Motor neuron (in vitro differentiated cells): ENCODE measurements around the gene LILRA1. TPM values are rescaled to one million over a fixed set of nuclear protein-coding genes. Genes with fewer than 3 reads are reported as not detected.
"Not testable (repeated sequence)": the region's sequence is repeated elsewhere in the genome, so short reads cannot be mapped to it uniquely, and the experiment has no call there.

Experiments
- ATAC-seq, 8 experiments: fragments of 200-7000 bp; cut with Tn5 transposase; replicated peaks in 6 of 8; 2 replicates each; pipeline ENCODE4 v1.8.0; 2021; ENCODE audit warnings: mild to moderate bottlenecking in 8 of 8, moderate library complexity in 8 of 8
- H3K27ac ChIP-seq, 2 donors: fragments of 250-450 bp; sonication (Bioruptor Pico); 2 replicates each; pipeline ENCODE4 v1.9.0; 2021; ENCODE audit warnings: antibody characterized with exemption in 2 of 2, mild to moderate bottlenecking in 2 of 2, moderate library complexity in 1 of 2
- H3K4me1 ChIP-seq, 2 donors: fragments of 250-450 bp; sonication (Bioruptor Pico); replicated peaks in 1 of 2; 2 replicates each; pipeline ENCODE4 v1.6.1; 2021; ENCODE audit warnings: antibody characterized with exemption in 2 of 2, mild to moderate bottlenecking in 2 of 2, moderate library complexity in 1 of 2
- H3K4me3 ChIP-seq, 5 donors: fragments of 250-450 bp; sonication (Bioruptor Pico); 2 replicates each; pipeline ENCODE4 v1.9.0; 2021; ENCODE audit warnings: antibody characterized with exemption in 5 of 5, mild to moderate bottlenecking in 5 of 5, moderate library complexity in 4 of 5
- WGBS, 10 experiments: fragments of 450-650 bp; shearing (Covaris generic); methylation state at CpG; one replicate each; pipeline ENCODE4 v1.0.0; 2022; 5-methylcytosine and 5-hydroxymethylcytosine counted together
- in situ Hi-C, 9 experiments: fragments of 400-800 bp; cut with MboI; loops; one replicate each; pipeline ENCODE4 v1.15.0; 2021; ENCODE audit warnings: low sequenced_read_pairs in 9 of 9, low pct_unique_long_range_greater_than_20kb in 2 of 9; ENCODE audit not compliant: unreplicated experiment in 9 of 9
- total RNA-seq, 8 experiments: library from RNA; unstranded; fragments of 300-600 nt; gene quantifications; 2 replicates each; pipeline versions ENCODE4 v1.2.3 to v1.2.4, GENCODE V29; 2022

LILRA1 gene
- total RNA-seq, 8 experiments from 2014 or later: 0.09 to 0.43 (median 0.20) TPM; not detected in 3

DNA sequence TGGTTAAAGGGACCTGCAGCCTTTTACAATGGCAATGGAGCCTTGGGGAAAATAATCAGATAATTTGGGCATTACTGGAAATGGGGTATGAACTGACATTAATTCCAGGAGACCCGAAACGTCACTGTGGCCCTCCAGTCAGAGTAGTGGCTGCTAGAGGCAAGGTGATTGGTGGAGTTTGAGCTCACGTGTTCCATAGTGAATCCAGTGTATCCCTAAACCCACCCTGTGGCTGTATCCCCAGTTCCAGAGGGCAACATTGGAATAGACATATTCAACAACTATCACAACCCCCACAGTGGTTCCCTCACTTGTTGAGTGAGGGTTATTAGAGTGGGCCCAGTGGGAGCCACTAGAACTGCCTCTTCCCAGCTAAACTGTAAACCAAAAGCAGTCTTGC lies 23.1 kb upstream of the LILRA1 start:
- in situ Hi-C loops: no loop called here
- ATAC-seq: no peak

DNA sequence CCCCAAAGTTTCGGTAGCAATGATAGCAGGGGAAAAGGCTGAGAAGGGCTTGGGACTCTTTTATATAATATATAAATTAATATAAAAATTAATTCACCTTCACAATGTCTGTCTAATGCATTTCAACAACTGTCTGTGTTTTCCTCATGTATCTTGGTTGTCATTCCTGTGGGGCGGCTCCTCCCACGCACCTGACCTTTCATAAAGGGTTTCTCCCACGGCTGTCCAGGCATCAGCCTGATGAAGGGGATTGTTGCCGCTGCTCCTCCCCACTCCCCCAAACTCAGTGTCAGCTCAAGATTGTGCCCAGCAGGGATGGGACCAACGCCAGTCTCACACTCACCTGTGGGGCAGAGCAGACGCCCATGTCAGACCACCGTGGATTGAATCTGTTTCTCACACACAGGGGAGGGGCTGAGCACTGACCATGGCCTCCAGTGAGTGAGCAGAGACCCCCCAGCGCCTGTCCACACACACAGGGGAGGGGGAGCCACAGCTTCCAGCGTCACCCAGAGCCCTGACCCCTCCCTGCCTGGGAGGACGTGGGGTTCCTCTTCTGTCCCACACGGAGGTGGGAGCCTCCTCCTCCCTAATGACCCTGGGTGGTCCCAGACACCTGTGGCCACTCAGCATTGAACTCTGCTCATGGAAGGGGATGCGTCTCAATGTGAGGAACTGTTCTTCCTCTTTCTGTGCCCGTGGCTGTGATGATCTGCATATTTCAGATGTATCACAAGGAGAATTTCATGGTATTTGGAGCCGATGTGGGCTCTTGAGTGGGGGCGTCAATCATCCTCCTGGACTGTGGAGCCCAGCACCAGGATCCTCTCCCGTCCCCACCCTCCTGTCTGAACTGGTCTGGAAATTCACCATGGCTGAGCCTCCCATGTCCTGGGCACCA lies 21.5 kb upstream of the LILRA1 start:
- ATAC-seq: not testable (repeated sequence)
- WGBS, 10 experiments: 4 to 88% (median 25%) methylated on average over 1 to 6 of the region's 17 CpGs; no CpG with 5 or more reads in 2 of the 10 experiments

More for the DNA sequence above, 23.1 kb upstream of the LILRA1 start:
- 0 to 65% (median 0%) methylated on average over 1 to 3 of the region's 3 CpGs; no CpG with 5 or more reads in 3 of the 10 experiments for WGBS, 10 experiments
- no peak overlapping the region for H3K4me3 ChIP-seq
- no peaks in the 10 kb centered on the region for H3K4me1 ChIP-seq
- no peak overlapping the region for H3K27ac ChIP-seq

DNA sequence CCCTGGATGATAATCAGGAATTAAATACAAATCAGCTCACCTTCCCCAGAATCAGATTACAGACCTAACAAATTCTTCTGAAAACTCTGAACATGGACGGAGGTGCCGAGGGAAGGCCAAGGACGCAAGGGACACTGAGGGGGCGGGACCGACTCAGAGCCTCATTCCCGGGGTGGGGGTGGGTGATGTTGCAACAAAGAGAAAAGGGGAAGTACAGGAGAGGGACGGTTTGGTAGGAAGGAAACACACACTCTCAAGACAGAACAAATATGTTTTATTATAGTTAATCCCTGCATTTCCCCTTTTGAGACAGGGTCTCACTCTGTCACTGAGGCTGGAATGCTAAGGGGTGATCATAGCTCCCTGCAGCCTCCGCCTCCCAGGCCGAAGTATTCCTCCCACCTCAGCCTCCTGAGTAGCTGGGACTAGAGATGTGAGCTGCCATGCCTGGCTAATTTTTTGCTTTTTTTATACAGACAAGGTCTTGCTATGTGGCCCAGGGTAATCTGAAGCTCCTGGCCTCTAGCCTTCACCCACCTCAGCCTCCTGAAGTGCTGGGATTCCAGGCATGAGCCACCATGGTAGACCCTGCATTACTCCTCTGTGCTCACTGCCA lies 20.6 kb upstream of the LILRA1 start:
- H3K4me3 ChIP-seq: no peak overlapping the region
- no peak for ATAC-seq
- WGBS, 10 experiments: no CpG with 5 or more reads among the region's 9 CpGs
- no peaks in the 10 kb centered on the region for H3K4me1 ChIP-seq
- no peak overlapping the region for H3K27ac ChIP-seq
- in situ Hi-C loops: no loop called here

More for the DNA sequence above, 21.5 kb upstream of the LILRA1 start:
- in situ Hi-C loops, H3K4me1 ChIP-seq, H3K27ac ChIP-seq, H3K4me3 ChIP-seq: not testable (repeated sequence)

- Histone ChIP-seq H3K27ac (no peak within 1 kb of the TSS), H3K4me3 (no peak within 1 kb of the TSS), H3K4me1 (no peaks in the 10 kb centered on the region)
- WGBS, 10 experiments: 11 to 60% (median 20%) methylated on average over 1 to 4 of the region's 10 CpGs; no CpG with 5 or more reads in 5 of the 10 experiments
- no peak for ATAC-seq
- in situ Hi-C loops: no loop called here
Observed at GRCh38 chr19:54573330-54573872, 20.0 kb upstream of the LILRA1 start, which contains the start of gene LILRA2. LILRA2 (plus strand) TSS chr19:54573790; CDS start chr19:54573879, 89 bp downstream.

DNA sequence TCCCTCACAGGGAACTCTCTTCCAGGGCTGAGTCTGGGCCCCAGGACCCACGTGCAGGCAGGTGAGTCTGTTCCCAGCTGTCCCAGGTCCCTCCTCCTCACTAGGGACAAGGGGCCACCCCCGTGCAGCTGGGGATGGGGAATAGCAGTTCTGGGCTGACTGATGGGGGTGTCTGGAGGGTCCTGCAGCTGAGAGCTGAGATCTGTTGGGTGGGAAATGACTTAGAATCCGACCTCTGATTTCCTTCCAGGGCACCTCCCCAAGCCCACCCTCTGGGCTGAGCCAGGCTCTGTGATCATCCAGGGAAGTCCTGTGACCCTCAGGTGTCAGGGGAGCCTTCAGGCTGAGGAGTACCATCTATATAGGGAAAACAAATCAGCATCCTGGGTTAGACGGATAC lies 19.4 kb upstream of the LILRA1 start:
- no peak overlapping the region for H3K4me3 ChIP-seq
- H3K4me1 ChIP-seq: no peaks in the 10 kb centered on the region
- no peak overlapping the region for H3K27ac ChIP-seq
- 0 to 80% (median 16%) methylated on average over 1 to 4 of the region's 4 CpGs; no CpG with 5 or more reads in 7 of the 10 experiments for WGBS, 10 experiments
- in situ Hi-C loops: no loop called here
- ATAC-seq: no peak

GRCh38 chr19:54574527-54575056 lies 18.8 kb upstream of the LILRA1 start:
- ATAC-seq: no peak
- H3K27ac ChIP-seq: no peak overlapping the region
- no peaks in the 10 kb centered on the region for H3K4me1 ChIP-seq
- H3K4me3 ChIP-seq: no peak overlapping the region
- 20 to 40% methylated on average over 1 to 3 of the region's 12 CpGs; no CpG with 5 or more reads in 8 of the 10 experiments for WGBS, 10 experiments
- in situ Hi-C loops: no loop called here

- H3K27ac ChIP-seq, ATAC-seq, in situ Hi-C loops, H3K4me1 ChIP-seq, H3K4me3 ChIP-seq: not testable (repeated sequence)
- WGBS, 10 experiments: 0 to 8% methylated on average over 1 to 4 of the region's 9 CpGs; no CpG with 5 or more reads in 8 of the 10 experiments
Observed at GRCh38 chr19:54575205-54575604, 18.2 kb upstream of the LILRA1 start.

DNA sequence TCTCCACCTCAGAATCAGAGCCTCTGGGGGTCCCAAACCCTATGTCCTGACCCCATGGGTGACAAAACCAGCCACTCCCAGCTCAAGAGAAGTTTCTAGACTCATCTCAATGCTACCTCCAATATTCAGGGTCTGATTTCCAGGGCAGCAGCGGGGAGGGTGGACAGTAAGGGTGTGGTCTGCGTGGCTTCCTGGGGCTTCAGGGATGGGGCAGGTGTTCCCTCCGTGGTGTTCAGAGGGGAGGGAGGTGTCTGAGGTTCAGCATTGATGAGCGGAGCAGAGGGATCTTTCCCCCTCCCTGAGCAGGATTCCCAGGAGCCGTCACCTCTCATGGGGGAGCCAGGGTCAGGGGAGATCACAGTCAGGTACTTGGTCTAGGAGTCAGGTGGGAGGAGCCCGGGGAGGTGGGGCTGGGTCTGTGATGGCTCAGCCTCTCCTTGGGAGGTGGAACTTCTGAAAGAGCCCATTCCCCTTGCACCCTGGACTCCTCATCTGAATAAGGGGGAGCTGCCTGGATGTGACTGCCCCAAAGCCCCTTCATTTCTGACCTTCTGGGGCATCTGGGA lies 16.9 kb upstream of the LILRA1 start:
- Histone ChIP-seq H3K27ac (no peak overlapping the region), H3K4me3 (no peak overlapping the region), H3K4me1 (no peaks in the 10 kb centered on the region)
- 0 to 45% (median 37%) methylated on average over 1 to 3 of the region's 6 CpGs; no CpG with 5 or more reads in 6 of the 10 experiments for WGBS, 10 experiments
- in situ Hi-C loops: no loop called here
- ATAC-seq: no peak

GRCh38 chr19:54577334-54577733 lies 16.1 kb upstream of the LILRA1 start:
- 20 to 80% methylated on average over 1 to 2 of the region's 3 CpGs; no CpG with 5 or more reads in 8 of the 10 experiments for WGBS, 10 experiments
- in situ Hi-C loops: no loop called here
- Histone ChIP-seq H3K4me1 (no peaks in the 10 kb centered on the region), H3K4me3 (no peak overlapping the region), H3K27ac (no peak overlapping the region)
- no peak for ATAC-seq

- H3K4me1 ChIP-seq, ATAC-seq, H3K4me3 ChIP-seq, in situ Hi-C loops, H3K27ac ChIP-seq: not testable (repeated sequence)
- 8 to 92% (median 60%) methylated on average over 1 to 3 of the region's 5 CpGs; no CpG with 5 or more reads in 4 of the 10 experiments for WGBS, 10 experiments
Observed at GRCh38 chr19:54578268-54578667, 15.2 kb upstream of the LILRA1 start.

- in situ Hi-C loops: no loop called here
- no peak overlapping the region for H3K4me3 ChIP-seq
- WGBS, 10 experiments: 0 to 54% (median 22%) methylated on average over 1 to 4 of the region's 5 CpGs; no CpG with 5 or more reads in 4 of the 10 experiments
- H3K4me1 ChIP-seq: no peaks in the 10 kb centered on the region
- no peak overlapping the region for H3K27ac ChIP-seq
- ATAC-seq: no peak
Observed at GRCh38 chr19:54586397-54586796, 7.0 kb upstream of the LILRA1 start.

DNA sequence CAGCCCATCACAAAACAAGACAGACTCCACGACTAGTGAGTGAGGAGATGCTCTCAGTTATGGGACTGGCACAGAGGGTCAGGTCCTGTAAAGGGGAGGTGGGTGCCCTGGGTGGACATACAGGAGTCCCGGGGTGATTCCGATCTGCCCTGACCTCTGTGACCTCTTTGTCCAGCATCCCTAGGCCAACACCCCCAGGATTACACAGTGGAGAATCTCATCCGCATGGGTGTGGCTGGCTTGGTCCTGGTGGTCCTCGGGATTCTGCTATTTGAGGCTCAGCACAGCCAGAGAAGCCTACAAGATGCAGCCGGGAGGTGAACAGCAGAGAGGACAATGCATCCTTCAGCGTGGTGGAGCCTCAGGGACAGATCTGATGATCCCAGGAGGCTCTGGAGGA lies 6.4 kb upstream of the LILRA1 start:
- no peak overlapping the region for H3K4me3 ChIP-seq
- H3K4me1 ChIP-seq: no peaks in the 10 kb centered on the region
- WGBS, 10 experiments: 0 to 41% (median 8%) methylated on average over 1 to 5 of the region's 7 CpGs; no CpG with 5 or more reads in 3 of the 10 experiments
- no peak overlapping the region for H3K27ac ChIP-seq
- in situ Hi-C loops: no loop called here
- ATAC-seq: no peak
